Measurements from ENCODE around the gene SPAM1. TPM values are rescaled to one million over a fixed set of nuclear protein-coding genes. Genes with fewer than 3 reads are reported as not detected.
"Not testable (repeated sequence)": the region's sequence is repeated elsewhere in the genome, so short reads cannot be mapped to it uniquely, and the experiment has no call there.

Gene SPAM1
- total and polyA plus RNA-seq, 2 experiments from 2014 or later, result not detected

GRCh38 chr7:123999703-124000102 lies 74.7 kb downstream of the SPAM1 start:
- no peak overlapping the region for H3K4me3 Mint-ChIP-seq
- H3K36me3 Mint-ChIP-seq (ENCODE audit: low read depth), result no peaks in the 10 kb centered on the region; the same call in 2 of the 3 replicates
- H3K4me3 ChIP-seq, result no peak overlapping the region
- H3K27me3 Mint-ChIP-seq (ENCODE audit: insufficient read depth, low read depth, poor library complexity), result peaks cover 8% of the 10 kb centered on the region
- H3K4me1 ChIP-seq (ENCODE audit: insufficient read depth), result peaks cover 6% of the 10 kb centered on the region; the same call in 1 of the 2 replicates
- ATAC-seq, result no peak
- no peaks in the 10 kb centered on the region for H3K79me2 ChIP-seq (replicated peaks; ENCODE audit: insufficient read depth)
- no peaks in the 10 kb centered on the region for H4K20me1 ChIP-seq (replicated peaks; ENCODE audit: insufficient read depth)
- H3K4me2 ChIP-seq, result no peak overlapping the region
- H3K27ac Mint-ChIP-seq, result no peak overlapping the region
- no peak for DNase-seq (ENCODE audit: low spot score)
- no peak overlapping the region for H3K27ac ChIP-seq (ENCODE audit: low read depth)
- H3K9me3 Mint-ChIP-seq, result peaks cover 16% of the 10 kb centered on the region; the same call in 2 of the 3 replicates
- no peak for TF ChIP-seq ZNF331 (CRISPR knock-in tag; IDR thresholded peaks at IDR 0.05; ENCODE audit: low read depth)
- TF ChIP-seq CTCF (conservative IDR thresholded peaks at IDR 0.05; ENCODE audit: low read depth in 2 of 2), result no peak
- TF ChIP-seq JUNB (IDR thresholded peaks at IDR 0.05; ENCODE audit: unreplicated experiment), result no peak
- no peak for TF ChIP-seq STAT1 (IDR thresholded peaks at IDR 0.05; ENCODE audit: unreplicated experiment)
- TF ChIP-seq EZH2phosphoT487 (IDR thresholded peaks at IDR 0.05; ENCODE audit: unreplicated experiment), result no peak
- no peak for TF ChIP-seq EZH2 (IDR thresholded peaks at IDR 0.05; ENCODE audit: low read depth, unreplicated experiment)
- TF ChIP-seq ETS1 (IDR thresholded peaks at IDR 0.05), result no peak
- H3K9me2 ChIP-seq (ENCODE audit: insufficient read depth), result peaks cover 3% of the 10 kb centered on the region; the same call in 1 of the 2 replicates
- H3K27me3 ChIP-seq (ENCODE audit: insufficient read depth), result no peaks in the 10 kb centered on the region
- H3K4me1 Mint-ChIP-seq, result peaks cover 7% of the 10 kb centered on the region; the same call in 2 of the 3 replicates
- no peak overlapping the region for H2AFZ ChIP-seq
- no peaks in the 10 kb centered on the region for H3K36me3 ChIP-seq (ENCODE audit: insufficient read depth)
- no peaks in the 10 kb centered on the region for H3F3A ChIP-seq (replicated peaks; ENCODE audit: low read depth)

GRCh38 chr7:124008296-124008695 lies 83.3 kb downstream of the SPAM1 start:
- H3K4me3 ChIP-seq; H3K79me2 ChIP-seq (replicated peaks; ENCODE audit: insufficient read depth); H3K27ac Mint-ChIP-seq; DNase-seq (ENCODE audit: low spot score); H3K36me3 ChIP-seq (ENCODE audit: insufficient read depth); H3K4me2 ChIP-seq; H3F3A ChIP-seq (replicated peaks; ENCODE audit: low read depth); H3K27me3 Mint-ChIP-seq (ENCODE audit: insufficient read depth, low read depth, poor library complexity); H3K9me2 ChIP-seq (ENCODE audit: insufficient read depth); ATAC-seq; H3K36me3 Mint-ChIP-seq (ENCODE audit: low read depth); H3K4me3 Mint-ChIP-seq; H3K4me1 ChIP-seq (ENCODE audit: insufficient read depth); H4K20me1 ChIP-seq (replicated peaks; ENCODE audit: insufficient read depth); H3K27me3 ChIP-seq (ENCODE audit: insufficient read depth); H3K9me3 Mint-ChIP-seq; H3K27ac ChIP-seq (ENCODE audit: low read depth): not testable (repeated sequence)
- peaks cover 16% of the 10 kb centered on the region for H3K4me1 Mint-ChIP-seq
- peak overlapping the region; percentile 95 for H2AFZ ChIP-seq

GRCh38 chr7:124009321-124009720 lies 84.3 kb downstream of the SPAM1 start:
- Histone ChIP-seq H3F3A (replicated peaks; ENCODE audit: low read depth) (no peaks in the 10 kb centered on the region), H3K4me3 (no peak overlapping the region), H3K9me2 (ENCODE audit: insufficient read depth) (0 out of 2 replicates have a peak, but pooled peaks cover 4% of the 10 kb centered on the region), H3K4me2 (no peak overlapping the region), H3K4me1 (ENCODE audit: insufficient read depth) (peaks cover 8% of the 10 kb centered on the region), H3K36me3 (ENCODE audit: insufficient read depth) (no peaks in the 10 kb centered on the region), H3K27me3 (ENCODE audit: insufficient read depth) (no peaks in the 10 kb centered on the region), H3K27ac (ENCODE audit: low read depth) (no peak overlapping the region), H4K20me1 (replicated peaks; ENCODE audit: insufficient read depth) (no peaks in the 10 kb centered on the region), H2AFZ (0 out of 2 replicates have a peak overlapping the region, but pooled peaks have one; percentile 9), H3K79me2 (replicated peaks; ENCODE audit: insufficient read depth) (no peaks in the 10 kb centered on the region)
- H3K9me3 Mint-ChIP-seq, result peaks cover 3% of the 10 kb centered on the region; the same call in 1 of the 3 replicates
- no peak overlapping the region for H3K27ac Mint-ChIP-seq
- DNase-seq (ENCODE audit: low spot score) (no peak), ATAC-seq (no peak)
- no peak overlapping the region for H3K4me3 Mint-ChIP-seq
- H3K27me3 Mint-ChIP-seq (ENCODE audit: insufficient read depth, low read depth, poor library complexity), result peaks cover 7% of the 10 kb centered on the region
- peaks cover 2% of the 10 kb centered on the region; the same call in 1 of the 3 replicates for H3K36me3 Mint-ChIP-seq (ENCODE audit: low read depth)
- H3K4me1 Mint-ChIP-seq, result peaks cover 16% of the 10 kb centered on the region
- TF ChIP-seq NANOG (IDR thresholded peaks at IDR 0.05; ENCODE audit: borderline replicate concordance) (no peak), EZH2phosphoT487 (IDR thresholded peaks at IDR 0.05; ENCODE audit: unreplicated experiment) (no peak), ZNF114 (CRISPR knock-in tag; IDR thresholded peaks at IDR 0.05) (no peak), ETS1 (IDR thresholded peaks at IDR 0.05) (no peak), ZNF331 (CRISPR knock-in tag; IDR thresholded peaks at IDR 0.05; ENCODE audit: low read depth) (no peak), STAT1 (IDR thresholded peaks at IDR 0.05; ENCODE audit: unreplicated experiment) (no peak), CREB1 (CRISPR knock-in tag; IDR thresholded peaks at IDR 0.05; ENCODE audit: low read depth) (no peak), CTCF (conservative IDR thresholded peaks at IDR 0.05; ENCODE audit: low read depth in 2 of 2) (no peak), POLR2AphosphoS5 (IDR thresholded peaks at IDR 0.05; ENCODE audit: low read depth) (no peak)
